HepG2 (cell line): Measurements from ENCODE around the gene APC2. TPM values are rescaled to one million over a fixed set of nuclear protein-coding genes. Genes with fewer than 3 reads are reported as not detected.

Experiments used
- ARID2 ChIP-seq: sonication (generic); formaldehyde crosslinking; IDR thresholded peaks from 2 replicates; pipeline ENCODE4 v1.8.1; 2022; ENCODE audit warnings: mild to moderate bottlenecking, missing genetic modification reagents, borderline replicate concordance
- BRCA1 ChIP-seq: sonication (generic); formaldehyde crosslinking; IDR thresholded peaks from 2 replicates; pipeline ENCODE4 v1.4.0; 2020; ENCODE audit warnings: missing genetic modification reagents
- CHCHD3 ChIP-seq: sonication (generic); formaldehyde crosslinking; IDR thresholded peaks from 2 replicates; pipeline ENCODE4 v1.8.0; 2022; ENCODE audit warnings: mild to moderate bottlenecking, missing genetic modification reagents, moderate library complexity
- HCFC1 ChIP-seq: fragments of 150-350 bp; IDR thresholded peaks from 2 replicates; pipeline ENCODE4 v1.6.1; 2014; ENCODE audit warnings: low read depth, low read length
- HNRNPUL1 ChIP-seq: fragments of 200-400 bp; formaldehyde crosslinking; IDR thresholded peaks from 2 replicates; pipeline ENCODE4 v1.6.1; 2017; ENCODE audit warnings: low read depth, mild to moderate bottlenecking, low read length, moderate library complexity
- ISL2 ChIP-seq: sonication (generic); formaldehyde crosslinking; IDR thresholded peaks from 2 replicates; pipeline ENCODE4 v1.5.0; 2020; ENCODE audit warnings: missing genetic modification reagents
- MBNL3 ChIP-seq: fragments of 250-450 bp; sonication (Bioruptor Pico); conservative IDR thresholded peaks from 2 replicates; pipeline ENCODE4 v1.8.0; 2022; ENCODE audit warnings: mild to moderate bottlenecking, inconsistent platforms
- NFE2L1 ChIP-seq: sonication (generic); formaldehyde crosslinking; IDR thresholded peaks from 2 replicates; pipeline ENCODE4 v1.4.0; 2020; ENCODE audit warnings: missing genetic modification reagents, mild to moderate bottlenecking, borderline replicate concordance
- NRL ChIP-seq: sonication (generic); formaldehyde crosslinking; IDR thresholded peaks from 2 replicates; pipeline ENCODE4 v1.5.0; 2020; ENCODE audit warnings: missing genetic modification reagents, mild to moderate bottlenecking, moderate library complexity, borderline replicate concordance
- POGK ChIP-seq: sonication (generic); formaldehyde crosslinking; conservative IDR thresholded peaks from 2 replicates; pipeline ENCODE4 v1.8.0; 2022; ENCODE audit warnings: mild to moderate bottlenecking, moderate library complexity, missing genetic modification reagents
- RARG ChIP-seq: sonication (generic); formaldehyde crosslinking; IDR thresholded peaks from 2 replicates; pipeline ENCODE4 v1.4.0; 2020; ENCODE audit warnings: low read depth, mild to moderate bottlenecking, missing genetic modification reagents
- TBX2 ChIP-seq: sonication (generic); formaldehyde crosslinking; IDR thresholded peaks from 2 replicates; pipeline ENCODE4 v1.5.0; 2020; ENCODE audit warnings: missing genetic modification reagents, mild to moderate bottlenecking, borderline replicate concordance
- U2AF1 ChIP-seq: fragments of 200-400 bp; formaldehyde crosslinking; optimal IDR thresholded peaks from 2 replicates; pipeline ENCODE3; 2017; ENCODE audit warnings: mild to moderate bottlenecking, low read depth, low read length
- ZBTB39 ChIP-seq: sonication (generic); formaldehyde crosslinking; IDR thresholded peaks from 2 replicates; pipeline ENCODE4 v1.5.0; 2020; ENCODE audit warnings: missing genetic modification reagents
- ZC3H13 ChIP-seq: sonication (generic); formaldehyde crosslinking; IDR thresholded peaks from 2 replicates; pipeline ENCODE4 v1.8.1; 2023; ENCODE audit warnings: mild to moderate bottlenecking, missing genetic modification reagents, moderate library complexity
- ZFP37 ChIP-seq: sonication (generic); formaldehyde crosslinking; IDR thresholded peaks from 2 replicates; pipeline ENCODE4 v1.4.0; 2020; ENCODE audit warnings: missing genetic modification reagents, borderline replicate concordance
- ZFP82 ChIP-seq: sonication (generic); formaldehyde crosslinking; IDR thresholded peaks from 2 replicates; pipeline ENCODE4 v1.5.1; 2020; ENCODE audit warnings: mild to moderate bottlenecking, missing genetic modification reagents, borderline replicate concordance
- ZNF124 ChIP-seq: sonication (generic); formaldehyde crosslinking; IDR thresholded peaks from 2 replicates; pipeline ENCODE4 v1.4.0; 2020; ENCODE audit warnings: missing genetic modification reagents
- ZNF704 ChIP-seq: sonication (generic); formaldehyde crosslinking; IDR thresholded peaks from 2 replicates; pipeline ENCODE4 v1.8.1; 2023; ENCODE audit warnings: mild to moderate bottlenecking, inconsistent platforms, moderate library complexity, missing genetic modification reagents, borderline replicate concordance
- ZNF747 ChIP-seq: sonication (generic); formaldehyde crosslinking; IDR thresholded peaks from 2 replicates; pipeline ENCODE4 v1.8.1; 2023; ENCODE audit warnings: missing genetic modification reagents, mild to moderate bottlenecking, borderline replicate concordance
- ZNF770 ChIP-seq: sonication (generic); formaldehyde crosslinking; IDR thresholded peaks from 2 replicates; pipeline ENCODE4 v1.5.0; 2020; ENCODE audit warnings: mild to moderate bottlenecking, missing genetic modification reagents
- ZNF776 ChIP-seq: sonication (generic); formaldehyde crosslinking; IDR thresholded peaks from 2 replicates; pipeline ENCODE4 v1.4.0; 2020; ENCODE audit warnings: mild to moderate bottlenecking, missing genetic modification reagents
- ZSCAN30 ChIP-seq: sonication (generic); formaldehyde crosslinking; IDR thresholded peaks from 2 replicates; pipeline ENCODE4 v1.5.0; 2020; ENCODE audit warnings: mild to moderate bottlenecking, missing genetic modification reagents
- polyA plus RNA-seq, 8 experiments: library from polyadenylated mRNA; depleted of rRNA in 3 of 8; stranded (reverse) in 7 of 8; unstranded in 1 of 8; fragments of >200 nt; fragmentation: Illumina TruSeq in 4 of 8; extraction: Trizol in 4 of 8; gene quantifications; 2 replicates each; pipeline versions ENCODE4 v1.2.1 to v1.2.3, GENCODE V29; 2011 to 2016; ENCODE audit warnings: low read depth in 4 of 8, missing spikeins in 1 of 8, mixed read lengths in 1 of 8; ENCODE audit not compliant: insufficient read depth in 1 of 8
- total RNA-seq, 5 experiments: library from RNA; depleted of rRNA; stranded (reverse); fragments of >200 nt; fragmentation: Illumina TruSeq; extraction: Trizol; gene quantifications; 2 replicates each; pipeline ENCODE4 v1.2.3, GENCODE V29; 2016; ENCODE audit warnings: low read depth in 1 of 5

The APC2 gene
- total and polyA plus RNA-seq, 2 of the 13 experiments (the other 11 are each of a cell fraction or from before 2014, with no cell fraction given) = 0.08 to 0.22 TPM

- TF ChIP-seq ZNF704 = no peak
- peak; percentile 80; the same call in 1 of the 2 replicates for TF ChIP-seq ZFP82 (CRISPR knock-in tag)
- no peak for TF ChIP-seq NFE2L1 (CRISPR knock-in tag)
- TF ChIP-seq ZNF776 (CRISPR knock-in tag) = no peak
- TF ChIP-seq HCFC1 = peak; percentile 37; the same call in 1 of the 2 replicates
- TF ChIP-seq HNRNPUL1 = no peak
- TF ChIP-seq ZBTB39 (CRISPR knock-in tag) = no peak
- TF ChIP-seq ISL2 (CRISPR knock-in tag) = no peak
- TF ChIP-seq ARID2 (CRISPR knock-in tag) = peak; percentile 25; the same call in 1 of the 2 replicates
- TF ChIP-seq ZFP37 (CRISPR knock-in tag) = no peak
- TF ChIP-seq NRL (CRISPR knock-in tag) = peak; percentile 78
- TF ChIP-seq ZNF770 = peak; percentile 84
- TF ChIP-seq ZNF124 = 0 out of 2 replicates have a peak, but pooled peaks have one; percentile 18
- TF ChIP-seq MBNL3 (CRISPR knock-in tag) = no peak
- no peak for TF ChIP-seq U2AF1
- TF ChIP-seq RARG (CRISPR knock-in tag) = no peak
- peak; percentile 67; the same call in 1 of the 2 replicates for TF ChIP-seq TBX2
- TF ChIP-seq ZSCAN30 (CRISPR knock-in tag) = peak; percentile 96
- TF ChIP-seq POGK = peak; percentile 63
- TF ChIP-seq ZNF747 (CRISPR knock-in tag) = no peak
- no peak for TF ChIP-seq BRCA1 (CRISPR knock-in tag)
- TF ChIP-seq CHCHD3 = no peak
- TF ChIP-seq ZC3H13 (CRISPR knock-in tag) = no peak; the same call in 1 of the 2 replicates
Measured at GRCh38 chr19:1478934-1479707, 29.2 kb downstream of the APC2 start, which contains the start of gene C19orf25 (continued).
